GM23338 (cell line): ENCODE data around the gene THBS2. TPM values are rescaled to one million over a fixed set of nuclear protein-coding genes. Genes with fewer than 3 reads are reported as not detected.
A peak's percentile ranks its signal among the peaks of the same experiment; 100 is the strongest.

ENCODE experiments used
- ATAC-seq: fragments of 200-7000 bp; cut with Tn5 transposase; 3 replicates; pipeline ENCODE4 v1.9.1; 2020
- DNase-seq: peaks from one replicate; pipeline ENCODE4 v3.0.0-alpha.2; 2015; ENCODE audit warnings: low spot score
- H2AFZ ChIP-seq: fragments of 200-600 bp; sonication (generic); 2 replicates; pipeline ENCODE4 v1.8.0; 2016; ENCODE audit warnings: antibody characterized with exemption, mild to moderate bottlenecking, moderate library complexity
- H3F3A ChIP-seq: fragments of 200-600 bp; sonication (generic); replicated peaks from 2 replicates; pipeline ENCODE4 v1.8.0; 2017; ENCODE audit warnings: antibody characterized with exemption, mixed run types, low read depth
- H3K27ac ChIP-seq: fragments of 200-600 bp; sonication (generic); 2 replicates; pipeline ENCODE4 v1.6.1; 2016; ENCODE audit warnings: low read depth
- H3K27me3 ChIP-seq: fragments of 200-600 bp; sonication (generic); 2 replicates; pipeline ENCODE4 v1.8.0; 2016; ENCODE audit warnings: mild to moderate bottlenecking, mixed run types, moderate library complexity; ENCODE audit not compliant: insufficient read depth
- H3K36me3 ChIP-seq: fragments of 200-600 bp; sonication (generic); 2 replicates; pipeline ENCODE4 v1.8.0; 2016; ENCODE audit warnings: mild to moderate bottlenecking; ENCODE audit not compliant: insufficient read depth
- H3K4me1 ChIP-seq: fragments of 200-600 bp; sonication (generic); 2 replicates; pipeline ENCODE4 v1.8.0; 2016; ENCODE audit warnings: mild to moderate bottlenecking, moderate library complexity; ENCODE audit not compliant: insufficient read depth
- H3K4me2 ChIP-seq: fragments of 200-600 bp; sonication (generic); 2 replicates; pipeline ENCODE4 v1.7.1; 2017; ENCODE audit warnings: mixed run types
- H3K4me3 ChIP-seq: fragments of 200-600 bp; sonication (generic); 2 replicates; pipeline ENCODE4 v1.6.1; 2016; ENCODE audit warnings: mixed run types
- H3K79me2 ChIP-seq: fragments of 200-600 bp; sonication (generic); replicated peaks from 2 replicates; pipeline ENCODE4 v1.8.0; 2017; ENCODE audit warnings: mild to moderate bottlenecking; ENCODE audit not compliant: insufficient read depth
- H3K9me2 ChIP-seq: fragments of 200-600 bp; sonication (generic); 2 replicates; pipeline ENCODE4 v1.8.0; 2017; ENCODE audit not compliant: insufficient read depth
- H4K20me1 ChIP-seq: fragments of 200-600 bp; sonication (generic); replicated peaks from 2 replicates; pipeline ENCODE4 v1.8.0; 2017; ENCODE audit warnings: mild to moderate bottlenecking; ENCODE audit not compliant: insufficient read depth
- H3K27ac Mint-ChIP-seq: 2 replicates; pipeline ENCODE4 v1.8.0; 2020; ENCODE audit warnings: inconsistent platforms, mild to moderate bottlenecking, moderate library complexity, mixed read lengths
- H3K27me3 Mint-ChIP-seq: 3 replicates; pipeline ENCODE4 v1.8.0; 2022; ENCODE audit warnings: low read depth, mild to moderate bottlenecking, moderate library complexity, mixed read lengths, inconsistent platforms; ENCODE audit not compliant: insufficient read depth, poor library complexity
- H3K36me3 Mint-ChIP-seq: 3 replicates; pipeline ENCODE4 v1.8.0; 2021; ENCODE audit warnings: low read depth, mild to moderate bottlenecking, inconsistent platforms, moderate library complexity, mixed read lengths
- H3K4me1 Mint-ChIP-seq: 3 replicates; pipeline ENCODE4 v1.8.0; 2020; ENCODE audit warnings: mild to moderate bottlenecking, inconsistent platforms, mixed read lengths
- H3K4me3 Mint-ChIP-seq: 3 replicates; pipeline ENCODE4 v1.8.0; 2021; ENCODE audit warnings: moderate library complexity, mild to moderate bottlenecking, inconsistent platforms, mixed read lengths
- H3K9me3 Mint-ChIP-seq: 3 replicates; pipeline ENCODE4 v1.8.0; 2020; ENCODE audit warnings: moderate library complexity, mild to moderate bottlenecking, inconsistent platforms, mixed read lengths
- CREB1 ChIP-seq: fragments of 250-450 bp; sonication (Bioruptor Pico); IDR thresholded peaks from 2 replicates; pipeline ENCODE4 v1.5.0; 2020; ENCODE audit warnings: low read depth, mild to moderate bottlenecking, moderate library complexity
- CTCF ChIP-seq, 2 experiments: fragments of 200-600 bp in 1 of 2; sonication (generic) in 1 of 2; conservative IDR thresholded peaks; 2 replicates each; pipeline versions ENCODE4 v1.5.1 to v1.6.1; 2016 to 2017; ENCODE audit warnings: antibody characterized with exemption in 2 of 2, low read depth in 2 of 2, mild to moderate bottlenecking in 2 of 2, moderate library complexity in 1 of 2
- ETS1 ChIP-seq: IDR thresholded peaks from 2 replicates; pipeline ENCODE4 v1.6.1; 2016; ENCODE audit warnings: antibody characterized with exemption
- EZH2 ChIP-seq: fragments of 200-600 bp; sonication (generic); IDR thresholded peaks from one replicate; pipeline ENCODE4 v1.8.0; 2017; ENCODE audit warnings: antibody characterized with exemption, mild to moderate bottlenecking, low read depth; ENCODE audit not compliant: unreplicated experiment
- EZH2phosphoT487 ChIP-seq: fragments of 200-600 bp; sonication (generic); IDR thresholded peaks from one replicate; pipeline ENCODE4 v1.8.1; 2018; ENCODE audit warnings: antibody characterized with exemption; ENCODE audit not compliant: unreplicated experiment
- JUNB ChIP-seq: IDR thresholded peaks from one replicate; pipeline ENCODE4 v1.6.1; 2016; ENCODE audit warnings: antibody characterized with exemption; ENCODE audit not compliant: unreplicated experiment
- NANOG ChIP-seq: IDR thresholded peaks from 2 replicates; pipeline ENCODE4 v1.6.1; 2016; ENCODE audit warnings: antibody characterized with exemption, borderline replicate concordance
- POLR2AphosphoS5 ChIP-seq: IDR thresholded peaks from 2 replicates; pipeline ENCODE4 v1.6.1; 2016; ENCODE audit warnings: antibody characterized with exemption, low read depth
- REST ChIP-seq: IDR thresholded peaks from one replicate; pipeline ENCODE4 v1.6.1; 2018; ENCODE audit warnings: antibody characterized with exemption; ENCODE audit not compliant: unreplicated experiment
- STAT1 ChIP-seq: IDR thresholded peaks from one replicate; pipeline ENCODE4 v1.6.1; 2016; ENCODE audit warnings: antibody characterized with exemption; ENCODE audit not compliant: unreplicated experiment
- ZNF114 ChIP-seq: fragments of 250-450 bp; sonication (Bioruptor Pico); IDR thresholded peaks from 2 replicates; pipeline ENCODE4 v1.5.0; 2020; ENCODE audit warnings: mild to moderate bottlenecking, moderate library complexity
- ZNF331 ChIP-seq: fragments of 250-450 bp; sonication (Bioruptor Pico); IDR thresholded peaks from 2 replicates; pipeline ENCODE4 v1.5.0; 2020; ENCODE audit warnings: low read depth, mild to moderate bottlenecking, moderate library complexity
- ZNF462 ChIP-seq: fragments of 250-450 bp; sonication (Bioruptor Pico); IDR thresholded peaks from 2 replicates; pipeline ENCODE4 v1.5.0; 2020; ENCODE audit warnings: mild to moderate bottlenecking, moderate library complexity
- polyA plus RNA-seq: library from polyadenylated mRNA; unstranded; fragments of >200 nt; fragmentation: Nextera tagmentation; extraction: Ambion mirVana; gene quantifications from 2 replicates; pipeline ENCODE4 v1.2.1, GENCODE V29; 2016
- total RNA-seq: library from RNA; depleted of rRNA; stranded (reverse); fragments of >200 nt; shearing (Covaris generic); gene quantifications from 2 replicates; pipeline ENCODE4 v1.2.3, GENCODE V29; 2014

The THBS2 gene
- total and polyA plus RNA-seq, 2 experiments from 2014 or later = 7.9 to 44.7 TPM

GRCh38 chr6:169269180-169270076, 15.8 kb upstream of the THBS2 start:
- peaks cover 10% of the 10 kb centered on the region; the same call in 1 of the 3 replicates for H3K36me3 Mint-ChIP-seq
- Histone ChIP-seq H2AFZ (no peak overlapping the region), H3K36me3 (no peaks in the 10 kb centered on the region; the same call in 1 of the 2 replicates), H3K79me2 (no peaks in the 10 kb centered on the region), H3K27me3 (no peaks in the 10 kb centered on the region), H3F3A (no peaks in the 10 kb centered on the region), H3K4me3 (no peak overlapping the region), H3K4me2 (peak overlapping the region; percentile 39; the same call in 1 of the 2 replicates), H4K20me1 (no peaks in the 10 kb centered on the region), H3K9me2 (no peaks in the 10 kb centered on the region; the same call in 1 of the 2 replicates), H3K27ac (no peak overlapping the region), H3K4me1 (peaks cover 18% of the 10 kb centered on the region)
- no peak for DNase-seq
- H3K27me3 Mint-ChIP-seq = no peaks in the 10 kb centered on the region
- peaks cover 29% of the 10 kb centered on the region for H3K4me1 Mint-ChIP-seq
- no peak for TF ChIP-seq ZNF462 (CRISPR knock-in tag)
- TF ChIP-seq POLR2AphosphoS5 = no peak
- no peak for TF ChIP-seq ZNF114 (CRISPR knock-in tag)
- no peak for TF ChIP-seq CREB1 (CRISPR knock-in tag)
- no peak for TF ChIP-seq ZNF331
- TF ChIP-seq CTCF (conservative IDR thresholded peaks at IDR 0.05; ENCODE audit: low read depth in 2 of 2) = no peak
- TF ChIP-seq REST = no peak
- TF ChIP-seq STAT1 = no peak
- no peak for TF ChIP-seq ETS1
- no peak for TF ChIP-seq NANOG
- no peak for TF ChIP-seq EZH2
- no peak for TF ChIP-seq JUNB
- no peak for TF ChIP-seq EZH2phosphoT487
- H3K9me3 Mint-ChIP-seq = peaks cover 17% of the 10 kb centered on the region
- H3K4me3 Mint-ChIP-seq = no peak overlapping the region
- H3K27ac Mint-ChIP-seq = no peak overlapping the region
- ATAC-seq = no peak
